Panc1 (cell line): ENCODE measurements around the gene RNF144A.
A peak's percentile ranks its signal among the peaks of the same experiment; 100 is the strongest.

ENCODE experiments used
- POLR2AphosphoS5 ChIP-seq: IDR thresholded peaks from 2 replicates; pipeline ENCODE4 v1.6.1; 2012; ENCODE audit warnings: mild to moderate bottlenecking, low read depth, low read length, moderate library complexity
- TCF7L2 ChIP-seq: IDR thresholded peaks from 2 replicates; pipeline ENCODE4 v1.6.1; 2011; ENCODE audit warnings: mild to moderate bottlenecking, low read depth, low read length, inconsistent platforms
- TF ChIP-seq, protein P1 (sequence below): fragments of 450-650 bp; IDR thresholded peaks from 2 replicates; pipeline ENCODE4 v1.5.1; 2017; ENCODE audit warnings: mild to moderate bottlenecking

DNA sequence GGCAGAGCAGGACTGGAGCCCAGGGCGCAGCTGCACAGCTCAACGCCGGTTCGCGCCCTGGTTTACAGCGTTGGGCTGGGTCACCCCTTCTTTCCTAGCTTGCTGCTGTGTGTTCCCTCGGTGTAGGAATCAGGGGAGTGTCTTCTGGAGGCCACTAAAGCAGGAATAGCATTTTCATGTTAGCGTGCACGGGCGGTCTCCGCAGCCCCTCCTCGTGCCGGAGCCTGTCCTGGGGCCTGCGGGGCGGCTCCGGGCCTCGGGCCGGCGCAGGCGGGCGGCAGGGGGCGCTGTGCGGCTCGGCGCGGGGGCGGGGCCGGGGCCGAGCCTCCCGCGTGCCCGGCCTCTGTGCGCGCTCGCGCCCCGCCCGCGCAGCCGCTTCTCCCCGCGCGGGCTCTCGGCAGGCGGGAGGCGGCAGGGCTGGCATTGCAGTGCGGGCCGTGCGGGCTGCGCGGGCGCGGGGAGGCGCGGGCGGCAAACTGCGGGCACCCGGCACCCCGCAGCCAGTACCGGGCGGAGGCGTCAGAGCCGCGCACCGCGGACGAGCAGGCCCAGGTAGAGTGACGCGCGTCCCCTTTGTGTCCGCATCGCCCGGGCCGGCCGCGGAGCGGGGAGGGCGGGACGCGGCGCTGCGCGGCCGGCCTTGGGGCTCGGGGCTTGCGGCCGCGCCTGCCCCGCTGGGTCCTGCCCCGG is at the start of gene RNF144A:
- TF ChIP-seq, protein P1, sequence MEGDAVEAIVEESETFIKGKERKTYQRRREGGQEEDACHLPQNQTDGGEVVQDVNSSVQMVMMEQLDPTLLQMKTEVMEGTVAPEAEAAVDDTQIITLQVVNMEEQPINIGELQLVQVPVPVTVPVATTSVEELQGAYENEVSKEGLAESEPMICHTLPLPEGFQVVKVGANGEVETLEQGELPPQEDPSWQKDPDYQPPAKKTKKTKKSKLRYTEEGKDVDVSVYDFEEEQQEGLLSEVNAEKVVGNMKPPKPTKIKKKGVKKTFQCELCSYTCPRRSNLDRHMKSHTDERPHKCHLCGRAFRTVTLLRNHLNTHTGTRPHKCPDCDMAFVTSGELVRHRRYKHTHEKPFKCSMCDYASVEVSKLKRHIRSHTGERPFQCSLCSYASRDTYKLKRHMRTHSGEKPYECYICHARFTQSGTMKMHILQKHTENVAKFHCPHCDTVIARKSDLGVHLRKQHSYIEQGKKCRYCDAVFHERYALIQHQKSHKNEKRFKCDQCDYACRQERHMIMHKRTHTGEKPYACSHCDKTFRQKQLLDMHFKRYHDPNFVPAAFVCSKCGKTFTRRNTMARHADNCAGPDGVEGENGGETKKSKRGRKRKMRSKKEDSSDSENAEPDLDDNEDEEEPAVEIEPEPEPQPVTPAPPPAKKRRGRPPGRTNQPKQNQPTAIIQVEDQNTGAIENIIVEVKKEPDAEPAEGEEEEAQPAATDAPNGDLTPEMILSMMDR = peak; percentile 94
- TF ChIP-seq TCF7L2 (no peak), POLR2AphosphoS5 (no peak)
